Fibroblast of lung (primary cell): ENCODE measurements around the gene MMS19. TPM values are rescaled to one million over a fixed set of nuclear protein-coding genes. Genes with fewer than 3 reads are reported as not detected.

ENCODE experiments used
- DNase-seq, 2 donors: peaks; one replicate each; pipeline versions ENCODE4 v3.0.0 to v3.0.0-alpha.2; 2010; ENCODE audit warnings: low read depth in 2 of 2
- H2AFZ ChIP-seq: 2 replicates; pipeline ENCODE4 v1.5.1; 2012; ENCODE audit warnings: low read length, control low read depth, inconsistent platforms
- H3K27ac ChIP-seq: 2 replicates; pipeline ENCODE4 v1.5.1; 2011; ENCODE audit warnings: low read length, control low read depth; ENCODE audit not compliant: insufficient read depth
- H3K27me3 ChIP-seq: 2 replicates; pipeline ENCODE4 v1.5.1; 2011; ENCODE audit warnings: mild to moderate bottlenecking, low read length; ENCODE audit not compliant: control insufficient read depth, insufficient read depth
- H3K36me3 ChIP-seq: 2 replicates; pipeline ENCODE4 v1.5.1; 2011; ENCODE audit warnings: low read length; ENCODE audit not compliant: control insufficient read depth, insufficient read depth
- H3K4me1 ChIP-seq: 2 replicates; pipeline ENCODE4 v1.5.1; 2011; ENCODE audit warnings: low read length; ENCODE audit not compliant: control insufficient read depth, insufficient read depth; ENCODE audit errors: extremely low read depth
- H3K4me2 ChIP-seq: 2 replicates; pipeline ENCODE4 v1.5.1; 2011; ENCODE audit warnings: low read length, control low read depth; ENCODE audit not compliant: insufficient read depth; ENCODE audit errors: extremely low read depth
- H3K4me3 ChIP-seq, 4 experiments: fragments of 200-600 bp in 1 of 4; sonication (generic) in 1 of 4; replicated peaks in 1 of 4; 2 replicates each; pipeline ENCODE4 v1.5.1; 2011 to 2016; ENCODE audit warnings: low read length in 4 of 4, low read depth in 3 of 4, mild to moderate bottlenecking in 3 of 4, control low read depth in 2 of 4, inconsistent platforms in 1 of 4, mixed read lengths in 1 of 4; ENCODE audit not compliant: insufficient read depth in 1 of 4; ENCODE audit errors: control extremely low read depth in 1 of 4
- H3K79me2 ChIP-seq: 2 replicates; pipeline ENCODE4 v1.5.1; 2012; ENCODE audit warnings: mild to moderate bottlenecking, low read length, inconsistent platforms; ENCODE audit not compliant: control insufficient read depth, insufficient read depth
- H3K9ac ChIP-seq: 2 replicates; pipeline ENCODE4 v1.5.1; 2011; ENCODE audit warnings: mild to moderate bottlenecking, low read length, control low read depth; ENCODE audit not compliant: insufficient read depth
- H3K9me3 ChIP-seq: 2 replicates; pipeline ENCODE4 v1.5.1; 2012; ENCODE audit warnings: low read depth, low read length; ENCODE audit not compliant: control insufficient read depth, insufficient read depth
- H4K20me1 ChIP-seq: 2 replicates; pipeline ENCODE4 v1.5.1; 2011; ENCODE audit warnings: low read length; ENCODE audit not compliant: control insufficient read depth, insufficient read depth; ENCODE audit errors: extremely low read depth
- EZH2 ChIP-seq: IDR thresholded peaks from 2 replicates; pipeline ENCODE4 v1.5.1; 2012; ENCODE audit warnings: low read length, control low read depth, mild to moderate bottlenecking; ENCODE audit errors: missing control alignments
- polyA plus RNA-seq, 2 donors: library from polyadenylated mRNA; depleted of rRNA in 1 of 2; stranded (reverse) in 1 of 2; unstranded in 1 of 2; fragments of >200 nt; gene quantifications; 2 replicates each; pipeline ENCODE4 v1.2.1, GENCODE V29; 2011 to 2012; ENCODE audit warnings: missing spikeins in 1 of 2
- total RNA-seq: library from RNA; depleted of rRNA; stranded (reverse); fragments of >200 nt; gene quantifications from 2 replicates; pipeline ENCODE4 v1.2.1, GENCODE V29; 2014
- TF ChIP-seq, protein P1 (sequence below), 2 donors: IDR thresholded peaks in 1 of 2; conservative IDR thresholded peaks in 1 of 2; 1 replicate in 1 of 2; 2 replicates in 1 of 2; pipeline ENCODE4 v1.5.1; 2011 to 2012; ENCODE audit warnings: low read length in 2 of 2, control low read depth in 1 of 2, inconsistent platforms in 1 of 2, low read depth in 1 of 2, mild to moderate bottlenecking in 1 of 2

The MMS19 gene
- total and polyA plus RNA-seq, 2 donors (not counting 1 experiment from before 2014, with no cell fraction given) = 44.7 to 64.7 TPM

DNA sequence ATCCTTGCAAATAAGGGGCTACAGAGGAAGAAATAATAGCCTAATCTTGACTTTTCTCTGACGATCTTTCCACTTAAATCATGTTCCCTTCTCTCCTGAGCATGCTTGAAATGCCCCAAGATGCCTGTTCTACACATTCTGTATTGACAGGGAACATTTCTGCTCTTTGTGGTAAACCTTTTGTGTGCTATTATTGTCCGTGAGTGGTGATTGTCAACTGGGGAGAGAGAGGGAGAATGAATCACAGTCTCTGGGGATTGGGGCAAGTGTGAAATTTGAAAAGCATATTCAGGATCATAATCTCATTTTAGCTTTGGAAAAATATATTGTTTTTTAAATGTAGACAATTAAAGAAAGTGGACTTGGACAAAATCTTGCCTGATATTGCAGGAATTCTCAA lies 21.1 kb upstream of the MMS19 start:
- peak in 1 of 2 donors; percentile 34 for DNase-seq

DNA sequence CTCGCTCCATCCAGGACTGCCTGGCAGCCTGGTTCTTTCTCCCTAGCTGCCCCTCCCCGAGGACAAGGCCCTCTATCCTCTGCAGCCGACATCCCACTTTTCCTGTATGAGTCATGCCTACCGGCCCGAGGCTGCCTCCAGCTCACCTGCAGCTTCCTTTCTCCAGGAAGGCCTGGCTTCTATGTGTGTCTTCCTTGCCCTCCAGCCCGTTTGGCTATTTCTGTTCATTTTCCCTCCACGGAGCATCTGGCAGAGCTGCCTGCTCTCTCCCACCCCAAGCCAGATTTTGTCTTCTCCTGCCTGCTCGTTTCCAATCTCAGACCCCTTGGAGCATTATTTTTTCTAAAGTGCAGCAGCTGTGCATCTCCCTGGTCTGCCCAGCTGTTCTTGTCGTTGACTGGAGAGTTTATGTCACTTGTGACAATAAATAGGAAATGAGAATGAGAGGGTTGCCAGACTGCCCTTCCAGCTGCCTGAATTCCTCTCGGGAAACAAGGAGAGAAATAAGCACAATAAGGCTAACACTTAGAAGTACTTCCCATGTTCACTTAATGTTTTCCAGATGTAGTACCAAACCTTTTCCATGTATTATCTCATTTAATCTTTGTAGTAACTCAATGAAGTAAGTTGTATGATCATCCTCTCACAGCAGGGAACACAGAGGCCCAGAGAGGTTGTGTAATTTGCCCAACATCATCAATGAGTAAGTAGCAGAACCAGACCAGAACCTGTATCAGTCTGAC lies 20.2 kb upstream of the MMS19 start:
- TF ChIP-seq EZH2 = no peak
- TF ChIP-seq, protein P1, sequence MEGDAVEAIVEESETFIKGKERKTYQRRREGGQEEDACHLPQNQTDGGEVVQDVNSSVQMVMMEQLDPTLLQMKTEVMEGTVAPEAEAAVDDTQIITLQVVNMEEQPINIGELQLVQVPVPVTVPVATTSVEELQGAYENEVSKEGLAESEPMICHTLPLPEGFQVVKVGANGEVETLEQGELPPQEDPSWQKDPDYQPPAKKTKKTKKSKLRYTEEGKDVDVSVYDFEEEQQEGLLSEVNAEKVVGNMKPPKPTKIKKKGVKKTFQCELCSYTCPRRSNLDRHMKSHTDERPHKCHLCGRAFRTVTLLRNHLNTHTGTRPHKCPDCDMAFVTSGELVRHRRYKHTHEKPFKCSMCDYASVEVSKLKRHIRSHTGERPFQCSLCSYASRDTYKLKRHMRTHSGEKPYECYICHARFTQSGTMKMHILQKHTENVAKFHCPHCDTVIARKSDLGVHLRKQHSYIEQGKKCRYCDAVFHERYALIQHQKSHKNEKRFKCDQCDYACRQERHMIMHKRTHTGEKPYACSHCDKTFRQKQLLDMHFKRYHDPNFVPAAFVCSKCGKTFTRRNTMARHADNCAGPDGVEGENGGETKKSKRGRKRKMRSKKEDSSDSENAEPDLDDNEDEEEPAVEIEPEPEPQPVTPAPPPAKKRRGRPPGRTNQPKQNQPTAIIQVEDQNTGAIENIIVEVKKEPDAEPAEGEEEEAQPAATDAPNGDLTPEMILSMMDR (conservative IDR thresholded peaks at IDR 0.05 in 1 of 2, IDR thresholded peaks at IDR 0.05 in 1 of 2; ENCODE audit: low read depth in 1 of 2, low read length in 2 of 2) = no peak
- peaks cover 5% of the 10 kb centered on the region for H4K20me1 ChIP-seq
- no peaks in the 10 kb centered on the region for H3K27me3 ChIP-seq
- H2AFZ ChIP-seq = no peak overlapping the region
- H3K9me3 ChIP-seq = no peaks in the 10 kb centered on the region
- no peak overlapping the region for H3K4me2 ChIP-seq
- no peak overlapping the region for H3K9ac ChIP-seq
- H3K27ac ChIP-seq = no peak overlapping the region
- H3K79me2 ChIP-seq = peaks cover 10% of the 10 kb centered on the region
- no peaks in the 10 kb centered on the region for H3K36me3 ChIP-seq
- DNase-seq = peak; percentile 22 to 39
- H3K4me3 ChIP-seq = no peak overlapping the region
- peaks cover 6% of the 10 kb centered on the region for H3K4me1 ChIP-seq

More for the DNA sequence above, 21.1 kb upstream of the MMS19 start:
- Histone ChIP-seq H3K4me1 (peaks cover 6% of the 10 kb centered on the region), H3K9me3 (no peaks in the 10 kb centered on the region), H3K27me3 (no peaks in the 10 kb centered on the region), H2AFZ (no peak overlapping the region), H3K79me2 (peaks cover 10% of the 10 kb centered on the region), H3K4me3 (no peak overlapping the region), H3K9ac (no peak overlapping the region), H3K4me2 (no peak overlapping the region), H3K27ac (no peak overlapping the region), H4K20me1 (peaks cover 5% of the 10 kb centered on the region), H3K36me3 (no peaks in the 10 kb centered on the region)
- no peak for TF ChIP-seq EZH2
- TF ChIP-seq, protein P1 (conservative IDR thresholded peaks at IDR 0.05 in 1 of 2, IDR thresholded peaks at IDR 0.05 in 1 of 2; ENCODE audit: low read depth in 1 of 2, low read length in 2 of 2) = no peak

DNA sequence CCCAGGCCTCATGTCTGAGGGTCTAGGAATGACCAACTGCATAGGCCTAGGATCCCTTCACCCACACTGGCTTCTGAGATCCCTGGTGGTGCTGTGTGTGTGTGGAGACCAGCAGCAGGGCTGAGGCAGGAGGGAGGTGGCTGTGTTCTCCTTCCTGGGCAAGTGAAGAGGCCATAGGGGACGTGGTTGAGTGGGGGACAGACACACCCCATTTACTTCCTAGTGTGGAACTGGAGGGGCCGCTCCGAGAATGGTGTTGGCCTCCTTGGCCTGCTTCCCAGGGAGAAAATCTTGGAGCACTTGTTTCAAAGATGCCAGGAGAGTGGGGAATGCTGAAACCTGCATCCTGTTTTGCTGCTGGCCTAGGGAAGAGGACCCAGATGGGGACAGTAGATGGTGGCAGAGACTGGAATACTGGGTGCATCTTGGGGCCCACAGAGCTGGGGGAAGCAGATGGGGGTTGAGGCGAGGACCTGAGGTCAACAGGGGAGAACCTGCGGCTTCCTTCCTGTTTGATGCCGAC lies 19.6 kb upstream of the MMS19 start:
- H3K79me2 ChIP-seq = peaks cover 10% of the 10 kb centered on the region
- no peak overlapping the region for H3K27ac ChIP-seq
- H3K4me3 ChIP-seq = no peak overlapping the region
- no peaks in the 10 kb centered on the region for H3K27me3 ChIP-seq
- TF ChIP-seq EZH2 = no peak
- TF ChIP-seq, protein P1 (conservative IDR thresholded peaks at IDR 0.05 in 1 of 2, IDR thresholded peaks at IDR 0.05 in 1 of 2; ENCODE audit: low read depth in 1 of 2, low read length in 2 of 2) = no peak
- no peaks in the 10 kb centered on the region for H3K9me3 ChIP-seq
- H2AFZ ChIP-seq = no peak overlapping the region
- peaks cover 6% of the 10 kb centered on the region for H3K4me1 ChIP-seq
- no peak overlapping the region for H3K4me2 ChIP-seq
- H4K20me1 ChIP-seq = peaks cover 5% of the 10 kb centered on the region
- DNase-seq = no peak
- H3K36me3 ChIP-seq = no peaks in the 10 kb centered on the region
- no peak overlapping the region for H3K9ac ChIP-seq
